Measurements from ENCODE around the gene PROCR. TPM values are rescaled to one million over a fixed set of nuclear protein-coding genes. Genes with fewer than 3 reads are reported as not detected.

The PROCR gene
- total RNA-seq, 4 donors from 2014 or later, result 2.4 to 8.6 (median 7.3) TPM

DNA sequence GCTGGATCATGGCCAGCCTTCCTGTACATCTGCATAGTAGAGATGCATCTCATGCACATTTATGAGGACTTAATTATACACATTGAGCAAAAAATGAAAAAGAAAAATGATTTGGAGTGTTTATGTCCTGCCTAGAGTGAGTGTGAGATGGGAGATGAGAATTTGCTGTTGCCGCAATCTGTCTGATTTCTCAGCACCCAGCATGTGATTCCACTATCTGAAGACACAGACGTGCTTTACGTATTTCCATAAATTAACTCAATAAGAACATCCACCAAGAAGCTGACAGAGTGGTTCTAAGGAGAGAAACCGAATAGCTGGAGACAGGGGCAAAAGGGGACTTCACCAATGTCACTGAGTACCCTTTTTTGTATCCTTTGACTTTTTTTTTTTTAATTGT, 39.9 kb upstream of the PROCR start:
- TF ChIP-seq POLR2AphosphoS5 (IDR thresholded peaks at IDR 0.05), result no peak
- TF ChIP-seq POLR2A (IDR thresholded peaks at IDR 0.05), result no peak
- TF ChIP-seq EP300 (IDR thresholded peaks at IDR 0.05; ENCODE audit: low read depth), result no peak
- TF ChIP-seq, protein P1, sequence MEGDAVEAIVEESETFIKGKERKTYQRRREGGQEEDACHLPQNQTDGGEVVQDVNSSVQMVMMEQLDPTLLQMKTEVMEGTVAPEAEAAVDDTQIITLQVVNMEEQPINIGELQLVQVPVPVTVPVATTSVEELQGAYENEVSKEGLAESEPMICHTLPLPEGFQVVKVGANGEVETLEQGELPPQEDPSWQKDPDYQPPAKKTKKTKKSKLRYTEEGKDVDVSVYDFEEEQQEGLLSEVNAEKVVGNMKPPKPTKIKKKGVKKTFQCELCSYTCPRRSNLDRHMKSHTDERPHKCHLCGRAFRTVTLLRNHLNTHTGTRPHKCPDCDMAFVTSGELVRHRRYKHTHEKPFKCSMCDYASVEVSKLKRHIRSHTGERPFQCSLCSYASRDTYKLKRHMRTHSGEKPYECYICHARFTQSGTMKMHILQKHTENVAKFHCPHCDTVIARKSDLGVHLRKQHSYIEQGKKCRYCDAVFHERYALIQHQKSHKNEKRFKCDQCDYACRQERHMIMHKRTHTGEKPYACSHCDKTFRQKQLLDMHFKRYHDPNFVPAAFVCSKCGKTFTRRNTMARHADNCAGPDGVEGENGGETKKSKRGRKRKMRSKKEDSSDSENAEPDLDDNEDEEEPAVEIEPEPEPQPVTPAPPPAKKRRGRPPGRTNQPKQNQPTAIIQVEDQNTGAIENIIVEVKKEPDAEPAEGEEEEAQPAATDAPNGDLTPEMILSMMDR (IDR thresholded peaks at IDR 0.05), result no peak
- intact Hi-C loops (cut with DNase I; ENCODE audit: low total_unique reads) (no loop called here), in situ Hi-C loops (cut with MboI; ENCODE audit: low pct_ligation_motif_present in 1 of 4, low pct_unique_long_range_greater_than_20kb in 1 of 4, low sequenced_read_pairs in 3 of 4) (loop anchor here in 2 of 4 donors (25.0 kb wide), 1 partner anchor 305 kb away; the partner anchor contains the start of gene GDF5 (in 2 of the 2))
- H3K4me1 ChIP-seq, result peaks cover 0 to 11% (median 8%) of the 10 kb centered on the region in 4 donors
- DNase-seq, result no peak
- H3K27ac ChIP-seq, result no peak overlapping the region
- no peak overlapping the region for H3K4me3 ChIP-seq
- H3K36me3 ChIP-seq, result peaks cover 0 to 28% (median 4%) of the 10 kb centered on the region in 4 donors
- WGBS, 2 donors (ENCODE audit: low coverage in 1 of 2), result 94 to 98% methylated on average over 4 of the region's 4 CpGs
- H3K27me3 ChIP-seq, result no peaks in the 10 kb centered on the region
- no peaks in the 10 kb centered on the region for H3K9me3 ChIP-seq

- Histone ChIP-seq H3K27me3 (no peaks in the 10 kb centered on the region), H3K9me3 (no peaks in the 10 kb centered on the region), H3K27ac (no peak overlapping the region), H3K4me3 (no peak overlapping the region), H3K36me3 (peaks cover 0 to 38% (median 5%) of the 10 kb centered on the region in 4 donors), H3K4me1 (peaks cover 0 to 11% (median 8%) of the 10 kb centered on the region in 4 donors)
- intact Hi-C loops (cut with DNase I; ENCODE audit: low total_unique reads) (no loop called here), in situ Hi-C loops (cut with MboI; ENCODE audit: low pct_ligation_motif_present in 1 of 4, low pct_unique_long_range_greater_than_20kb in 1 of 4, low sequenced_read_pairs in 3 of 4) (loop anchor here in 2 of 4 donors (25.0 kb wide), 1 partner anchor 304 kb away; the partner anchor contains the start of gene GDF5 (in 2 of the 2))
- 86 to 95% methylated on average over 1 to 5 of the region's 5 CpGs for WGBS, 2 donors (ENCODE audit: low coverage in 1 of 2)
- no peak for DNase-seq
- no peak for TF ChIP-seq EP300 (IDR thresholded peaks at IDR 0.05; ENCODE audit: low read depth)
- no peak for TF ChIP-seq POLR2AphosphoS5 (IDR thresholded peaks at IDR 0.05)
- TF ChIP-seq, protein P1 (IDR thresholded peaks at IDR 0.05), result no peak
- no peak for TF ChIP-seq POLR2A (IDR thresholded peaks at IDR 0.05)
These were observed 38.8 kb upstream of the PROCR start for GRCh38 chr20:35133031-35133430.

GRCh38 chr20:35133735-35134134, 38.1 kb upstream of the PROCR start:
- no peak overlapping the region for H3K27ac ChIP-seq
- 80 to 92% methylated on average over 1 to 5 of the region's 5 CpGs for WGBS, 2 donors (ENCODE audit: low coverage in 1 of 2)
- no peaks in the 10 kb centered on the region for H3K27me3 ChIP-seq
- in situ Hi-C loops (cut with MboI; ENCODE audit: low pct_ligation_motif_present in 1 of 4, low pct_unique_long_range_greater_than_20kb in 1 of 4, low sequenced_read_pairs in 3 of 4) (loop anchor here in 2 of 4 donors (25.0 kb wide), 1 partner anchor 304 kb away; the partner anchor contains the start of gene GDF5 (in 2 of the 2)), intact Hi-C loops (cut with DNase I; ENCODE audit: low total_unique reads) (no loop called here)
- TF ChIP-seq POLR2AphosphoS5 (IDR thresholded peaks at IDR 0.05) (no peak), EP300 (IDR thresholded peaks at IDR 0.05; ENCODE audit: low read depth) (no peak), POLR2A (IDR thresholded peaks at IDR 0.05) (no peak)
- TF ChIP-seq, protein P1 (IDR thresholded peaks at IDR 0.05), result no peak
- H3K4me1 ChIP-seq, result peaks cover 0 to 11% (median 8%) of the 10 kb centered on the region in 4 donors
- H3K9me3 ChIP-seq, result no peaks in the 10 kb centered on the region
- H3K4me3 ChIP-seq, result no peak overlapping the region
- H3K36me3 ChIP-seq, result peaks cover 0 to 45% (median 5%) of the 10 kb centered on the region in 4 donors
- DNase-seq, result no peak

DNA sequence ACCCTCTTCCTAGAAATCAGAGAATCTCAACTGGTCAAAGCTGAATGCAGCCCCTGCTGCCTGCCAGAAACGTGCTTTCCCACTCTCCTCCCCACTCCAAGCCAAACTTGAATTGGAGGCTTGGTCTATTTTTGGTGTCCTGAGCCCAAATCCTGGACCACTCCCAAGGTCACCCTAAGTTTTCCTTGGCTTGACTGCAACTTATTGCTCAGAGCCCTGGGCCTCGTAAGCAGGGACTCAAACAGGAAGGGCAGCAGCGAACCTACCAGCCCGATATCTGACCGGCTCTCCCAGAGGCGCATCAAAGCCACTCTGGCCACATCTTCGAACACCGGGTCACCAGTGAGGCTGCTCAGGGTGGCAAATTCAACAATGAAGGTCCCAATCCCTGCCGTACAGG, 37.4 kb upstream of the PROCR start:
- peaks cover 0 to 3% (median under 1%) of the 10 kb centered on the region in 4 donors for H3K4me1 ChIP-seq
- peaks cover 0 to 46% (median 5%) of the 10 kb centered on the region in 4 donors for H3K36me3 ChIP-seq
- H3K27me3 ChIP-seq, result no peaks in the 10 kb centered on the region
- H3K9me3 ChIP-seq, result no peaks in the 10 kb centered on the region
- TF ChIP-seq POLR2A (IDR thresholded peaks at IDR 0.05), result no peak
- no peak for TF ChIP-seq EP300 (IDR thresholded peaks at IDR 0.05; ENCODE audit: low read depth)
- TF ChIP-seq, protein P1 (IDR thresholded peaks at IDR 0.05), result no peak
- TF ChIP-seq POLR2AphosphoS5 (IDR thresholded peaks at IDR 0.05), result no peak
- no peak overlapping the region for H3K4me3 ChIP-seq
- H3K27ac ChIP-seq, result no peak overlapping the region
- intact Hi-C loops (cut with DNase I; ENCODE audit: low total_unique reads), result no loop called here
- in situ Hi-C loops (cut with MboI; ENCODE audit: low pct_ligation_motif_present in 1 of 4, low pct_unique_long_range_greater_than_20kb in 1 of 4, low sequenced_read_pairs in 3 of 4), result loop anchor here in 2 of 4 donors (25.0 kb wide), 1 partner anchor 303 kb away; the partner anchor contains the start of gene GDF5 (in 2 of the 2)
- WGBS, 2 donors (ENCODE audit: low coverage in 1 of 2), result 92 to 93% methylated on average over 6 to 9 of the region's 9 CpGs
- DNase-seq, result no peak

All from transverse colon (tissue), 4 donors.